ENCODE results near the gene TXNRD2. TPM values are rescaled to one million over a fixed set of nuclear protein-coding genes. Genes with fewer than 3 reads are reported as not detected.
"Not testable (repeated sequence)": the region's sequence is repeated elsewhere in the genome, so short reads cannot be mapped to it uniquely, and the experiment has no call there.

The TXNRD2 gene
- total RNA-seq, 1 donor from 2014 or later: 23.5 TPM

DNA sequence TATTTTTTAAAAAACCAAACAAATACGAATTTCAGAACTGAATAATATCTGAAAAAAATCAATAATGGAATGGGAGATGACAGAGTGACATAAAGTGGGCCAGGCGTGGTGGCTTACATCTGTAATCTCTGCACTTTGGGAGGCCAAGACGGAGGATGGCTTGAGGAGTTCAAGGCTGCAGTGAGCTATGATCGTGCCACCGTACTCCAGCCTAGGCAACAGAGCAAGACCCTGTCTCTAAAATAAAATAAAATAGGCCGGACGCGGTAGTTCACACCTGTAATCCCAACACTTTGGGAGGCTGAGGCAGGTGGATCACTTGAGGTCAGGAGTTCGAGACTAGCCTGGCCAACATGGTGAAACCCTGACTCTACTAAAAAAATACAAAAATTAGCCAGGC lies 108.3 kb downstream of the TXNRD2 start:
- H3K9me3 Mint-ChIP-seq; DNase-seq; H3K4me1 Mint-ChIP-seq; H3K36me3 Mint-ChIP-seq (ENCODE audit: low read depth); H3K27ac Mint-ChIP-seq; H3K27me3 Mint-ChIP-seq; intact Hi-C loops (cut with micrococcal nuclease); H3K4me3 Mint-ChIP-seq: not testable (repeated sequence)

DNA sequence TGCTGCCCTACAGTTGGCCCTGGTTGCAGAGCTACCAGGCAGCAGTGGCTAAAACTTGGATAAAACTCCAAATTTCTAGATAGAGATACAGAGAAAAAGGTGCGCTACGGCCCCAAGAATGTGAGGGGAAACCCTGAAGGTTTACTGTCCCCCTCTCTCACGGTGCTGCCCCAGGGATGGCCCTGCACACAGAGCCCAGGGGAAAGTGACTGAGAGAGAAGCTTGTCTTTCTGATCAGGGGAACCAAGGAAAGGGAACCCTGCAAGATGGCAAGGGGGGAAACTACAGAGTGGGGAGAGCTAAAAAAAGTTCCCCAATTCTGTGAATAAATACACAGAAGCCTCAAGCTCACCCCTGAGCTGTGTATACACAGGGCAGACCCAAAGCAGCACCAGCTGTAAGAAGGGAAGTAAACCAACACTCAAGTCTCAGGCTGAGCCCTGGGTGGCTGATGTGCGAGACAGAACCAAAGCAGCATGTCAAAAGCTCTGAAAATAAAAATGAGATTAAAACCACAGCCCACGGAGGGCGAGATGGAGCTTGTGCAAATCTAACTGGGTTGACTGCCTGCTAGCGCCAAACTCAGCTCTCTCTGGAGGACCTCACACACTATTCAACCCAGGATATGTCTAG lies 109.0 kb downstream of the TXNRD2 start:
- Mint-ChIP-seq H3K4me3 (no peak overlapping the region), H3K36me3 (ENCODE audit: low read depth) (no peaks in the 10 kb centered on the region), H3K27me3 (no peaks in the 10 kb centered on the region), H3K9me3 (no peaks in the 10 kb centered on the region), H3K4me1 (peaks cover 5% of the 10 kb centered on the region), H3K27ac (no peak overlapping the region)
- no peak for DNase-seq
- intact Hi-C loops (cut with micrococcal nuclease): no loop called here

DNA sequence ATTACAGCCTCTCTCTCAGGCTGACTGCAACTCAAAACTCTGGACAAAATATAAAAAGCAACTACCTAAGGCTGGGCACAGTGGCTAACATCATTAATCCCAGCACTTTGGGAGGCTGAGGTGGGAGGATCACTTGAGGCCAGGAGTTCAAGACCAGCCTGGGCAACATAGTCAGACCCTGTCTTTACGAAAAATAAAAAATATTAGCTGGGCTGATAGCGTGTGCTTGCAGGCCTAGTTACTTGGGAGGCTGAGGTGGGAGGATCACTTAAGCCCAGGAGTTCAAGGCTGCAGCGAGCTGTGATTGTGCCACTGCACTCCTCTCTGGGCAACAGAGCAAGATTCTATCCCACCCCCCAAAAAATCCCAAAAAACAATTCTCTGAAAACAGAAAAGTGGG lies 109.6 kb downstream of the TXNRD2 start:
- H3K36me3 Mint-ChIP-seq (ENCODE audit: low read depth); H3K4me1 Mint-ChIP-seq; H3K9me3 Mint-ChIP-seq; DNase-seq; H3K27me3 Mint-ChIP-seq; intact Hi-C loops (cut with micrococcal nuclease); H3K27ac Mint-ChIP-seq; H3K4me3 Mint-ChIP-seq: not testable (repeated sequence)

DNA sequence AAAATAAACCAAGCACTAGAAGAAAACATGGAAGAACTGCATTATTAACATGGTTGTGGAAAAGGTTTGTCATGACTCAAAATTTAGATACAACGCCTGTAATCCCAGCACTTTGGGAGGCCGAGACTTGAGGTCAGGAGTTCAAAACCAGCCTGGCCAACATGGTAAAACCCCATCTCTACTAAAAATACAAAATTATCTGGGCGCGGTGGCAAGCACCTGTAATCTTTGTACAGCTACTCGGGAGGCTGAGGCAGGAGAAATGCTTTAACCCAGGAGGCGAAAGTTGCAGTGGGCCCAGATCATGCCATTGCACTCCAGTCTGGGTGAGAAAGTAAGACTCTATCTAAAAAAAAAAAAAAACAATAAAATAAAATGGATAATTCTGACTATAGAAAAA lies 110.6 kb downstream of the TXNRD2 start:
- no peak overlapping the region for H3K4me3 Mint-ChIP-seq
- peaks cover 5% of the 10 kb centered on the region for H3K4me1 Mint-ChIP-seq
- no peak overlapping the region for H3K27ac Mint-ChIP-seq
- intact Hi-C loops (cut with micrococcal nuclease): no loop called here
- no peaks in the 10 kb centered on the region for H3K36me3 Mint-ChIP-seq (ENCODE audit: low read depth)
- no peaks in the 10 kb centered on the region for H3K9me3 Mint-ChIP-seq
- H3K27me3 Mint-ChIP-seq: no peaks in the 10 kb centered on the region
- DNase-seq: no peak

DNA sequence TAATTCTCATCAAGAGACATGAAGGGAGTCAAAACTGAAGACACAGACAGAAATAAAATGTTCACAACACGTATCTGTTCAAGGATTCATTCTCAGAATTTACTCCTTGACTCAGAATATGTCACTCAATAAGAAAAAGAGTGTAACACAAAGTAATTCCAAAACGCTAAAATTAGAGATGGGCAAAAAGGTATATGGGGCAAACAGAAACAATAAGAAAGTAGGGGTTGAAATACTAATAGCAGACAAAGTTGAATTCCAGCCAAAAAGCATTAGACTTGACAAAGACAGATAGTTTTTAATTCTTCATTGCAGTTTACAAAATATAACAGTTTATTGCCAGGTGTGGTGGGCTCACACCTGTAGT lies 113.6 kb downstream of the TXNRD2 start:
- Mint-ChIP-seq H3K4me3 (no peak overlapping the region), H3K4me1 (no peaks in the 10 kb centered on the region), H3K9me3 (no peaks in the 10 kb centered on the region), H3K27ac (no peak overlapping the region), H3K27me3 (no peaks in the 10 kb centered on the region), H3K36me3 (ENCODE audit: low read depth) (no peaks in the 10 kb centered on the region)
- intact Hi-C loops (cut with micrococcal nuclease): no loop called here
- DNase-seq: no peak

DNA sequence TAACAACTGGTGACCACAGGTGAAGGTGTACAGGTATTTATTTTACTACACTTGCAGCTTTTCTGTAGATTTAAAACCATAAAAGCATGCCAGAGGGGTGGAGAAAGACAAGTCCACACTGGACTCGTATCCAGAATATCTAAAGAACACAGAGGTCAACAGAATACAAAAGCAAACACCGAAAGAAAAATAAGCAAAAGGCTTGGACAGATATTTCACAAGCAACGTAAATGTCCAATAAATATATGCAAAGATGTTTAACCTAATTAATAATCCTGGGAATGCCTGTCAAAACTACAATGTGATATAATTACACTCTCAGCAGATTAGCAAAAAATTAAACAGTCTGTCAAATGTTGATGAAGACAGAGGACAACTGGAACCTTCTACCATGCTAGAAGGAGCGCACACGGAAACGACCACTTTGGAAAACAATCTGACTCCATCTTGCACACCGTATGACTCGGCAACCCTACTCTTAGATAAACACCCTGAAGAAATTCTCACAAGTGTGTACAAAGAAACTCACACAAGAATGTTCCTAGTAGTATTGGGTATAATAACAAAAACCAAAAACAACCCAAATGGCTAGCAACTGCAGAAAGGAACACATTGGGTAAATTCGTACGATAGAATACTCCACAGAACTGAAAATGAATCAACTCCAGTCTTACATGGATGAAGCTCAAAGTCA lies 114.1 kb downstream of the TXNRD2 start:
- Mint-ChIP-seq H3K36me3 (ENCODE audit: low read depth) (no peaks in the 10 kb centered on the region), H3K4me1 (no peaks in the 10 kb centered on the region), H3K9me3 (no peaks in the 10 kb centered on the region), H3K4me3 (no peak overlapping the region), H3K27me3 (no peaks in the 10 kb centered on the region), H3K27ac (no peak overlapping the region)
- DNase-seq: no peak
- intact Hi-C loops (cut with micrococcal nuclease): no loop called here

DNA sequence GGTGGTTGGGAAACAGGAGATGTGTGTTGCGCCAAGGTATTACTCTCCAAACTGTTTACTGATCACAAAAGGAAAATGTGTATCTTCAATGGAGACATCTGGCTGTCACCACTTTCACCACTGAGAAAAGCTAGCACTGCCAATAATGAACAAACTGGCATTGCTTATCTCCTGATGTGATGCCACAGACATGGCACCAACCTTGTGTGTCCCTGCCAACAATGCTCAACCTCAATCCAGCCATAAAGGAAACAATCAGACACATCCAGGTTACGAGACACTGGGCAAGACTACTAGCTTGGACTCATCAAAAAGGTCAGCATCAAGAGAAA lies 115.0 kb downstream of the TXNRD2 start:
- intact Hi-C loops (cut with micrococcal nuclease): no loop called here
- Mint-ChIP-seq H3K4me3 (no peak overlapping the region), H3K27ac (no peak overlapping the region), H3K9me3 (no peaks in the 10 kb centered on the region), H3K36me3 (ENCODE audit: low read depth) (no peaks in the 10 kb centered on the region), H3K27me3 (no peaks in the 10 kb centered on the region), H3K4me1 (no peaks in the 10 kb centered on the region)
- DNase-seq: no peak

DNA sequence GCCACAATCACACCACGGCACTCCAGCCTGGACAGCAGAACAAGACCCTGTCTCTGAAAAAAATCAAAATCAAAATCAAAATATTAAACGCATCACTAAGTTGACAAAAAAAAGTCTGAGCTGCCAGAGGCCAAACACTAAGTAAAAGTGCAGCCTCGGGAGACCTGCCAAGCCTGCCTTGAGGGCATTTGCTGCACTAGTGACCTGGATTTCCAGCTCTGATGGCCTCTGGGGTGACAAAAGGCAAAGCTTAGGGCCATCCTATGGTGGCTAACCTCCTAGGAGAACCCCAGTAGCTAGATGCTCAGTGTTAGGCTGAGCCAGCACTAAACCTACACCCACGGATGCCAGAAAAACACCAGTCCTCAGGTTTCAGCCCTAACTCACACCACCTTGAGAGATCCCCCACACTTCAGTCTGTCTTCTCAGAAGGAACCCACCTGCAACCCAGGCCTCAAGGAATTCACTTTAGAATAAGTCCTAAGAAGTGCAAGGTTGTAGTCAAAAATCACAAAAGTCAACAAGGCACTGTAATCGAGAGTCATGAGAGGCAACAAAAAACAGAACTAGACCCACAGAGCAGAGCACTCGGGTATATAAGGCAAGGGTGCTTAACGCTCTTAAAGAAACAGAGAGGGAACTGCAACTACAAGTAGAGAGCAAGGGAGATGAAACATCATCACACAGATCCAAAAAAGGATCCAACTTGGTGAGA lies 115.6 kb downstream of the TXNRD2 start:
- Mint-ChIP-seq H3K27me3 (no peaks in the 10 kb centered on the region), H3K4me3 (no peak overlapping the region), H3K27ac (no peak overlapping the region), H3K9me3 (no peaks in the 10 kb centered on the region), H3K36me3 (ENCODE audit: low read depth) (no peaks in the 10 kb centered on the region), H3K4me1 (no peaks in the 10 kb centered on the region)
- no peak for DNase-seq
- intact Hi-C loops (cut with micrococcal nuclease): no loop called here

Other genes starting within 250 kb of the TXNRD2 start
- 0.44 and 1.4 TPM in 2 replicates for gene SEPTIN5, start 227.3 kb downstream of the TXNRD2 start, total RNA-seq
- not detected in 2 replicates for gene GP1BB, start 218.3 kb downstream of the TXNRD2 start, total RNA-seq
- 0.09 TPM in 1 of 2 replicates, not detected in the other for gene TBX1, start 181.0 kb downstream of the TXNRD2 start, total RNA-seq
- gene GNB1L, start 86.9 kb downstream of the TXNRD2 start, total RNA-seq: 21.1 and 21.4 TPM in 2 replicates
- 20.0 and 23.4 TPM in 2 replicates for gene RTL10, start 86.9 kb downstream of the TXNRD2 start, total RNA-seq
- gene COMT, start within 50 bp of the TXNRD2 start, total RNA-seq: 104 and 110 TPM in 2 replicates
- 2.6 and 4.1 TPM in 2 replicates for gene ARVCF, start 75.0 kb upstream of the TXNRD2 start, total RNA-seq
- gene TANGO2, start 79.3 kb upstream of the TXNRD2 start, total RNA-seq: 27.1 and 31.5 TPM in 2 replicates
- 73.2 and 74.2 TPM in 2 replicates for gene DGCR8, start 138.4 kb upstream of the TXNRD2 start, total RNA-seq
- 488 and 500 TPM in 2 replicates for gene RANBP1, start 174.3 kb upstream of the TXNRD2 start, total RNA-seq
- gene TRMT2A, start 175.4 kb upstream of the TXNRD2 start, total RNA-seq: 125 and 135 TPM in 2 replicates
- gene ZDHHC8, start 190.0 kb upstream of the TXNRD2 start, total RNA-seq: 95.2 and 100 TPM in 2 replicates
- gene CCDC188, start 209.2 kb upstream of the TXNRD2 start, total RNA-seq: 0.14 TPM in 1 of 2 replicates, not detected in the other

Data from activated CD4-positive, alpha-beta T cell treated with anti-CD3 and anti-CD28 coated beads, Interleukin-2, amount 10 ng/mL, durations not matched to agents 24 days and 14 days (primary cell).